Stomach smooth muscle (tissue), 2 donors: Measurements from ENCODE around the gene RNF135.
A peak's percentile ranks its signal among the peaks of the same experiment; 100 is the strongest.
"Not testable (repeated sequence)": the region's sequence is repeated elsewhere in the genome, so short reads cannot be mapped to it uniquely, and the experiment has no call there.

ENCODE experiments used
- H3K27ac ChIP-seq: one replicate; pipeline ENCODE4 v1.7.0; 2013; ENCODE audit warnings: mild to moderate bottlenecking, low read length, inconsistent platforms
- H3K27me3 ChIP-seq, 2 donors: one replicate each; pipeline ENCODE4 v1.7.0; 2013; ENCODE audit warnings: low read length in 2 of 2; ENCODE audit not compliant: insufficient read depth in 2 of 2, control insufficient read depth in 1 of 2
- H3K36me3 ChIP-seq, 2 donors: one replicate each; pipeline ENCODE4 v1.7.0; 2013; ENCODE audit warnings: low read length in 2 of 2; ENCODE audit not compliant: control insufficient read depth in 2 of 2, insufficient read depth in 2 of 2
- H3K4me1 ChIP-seq: one replicate; pipeline ENCODE4 v1.7.0; 2013; ENCODE audit warnings: low read length; ENCODE audit not compliant: control insufficient read depth, insufficient read depth
- H3K4me3 ChIP-seq, 2 donors: one replicate each; pipeline ENCODE4 v1.7.0; 2013; ENCODE audit warnings: low read length in 2 of 2
- H3K9ac ChIP-seq, 2 donors: one replicate each; pipeline ENCODE4 v1.7.0; 2013; ENCODE audit warnings: low read length in 2 of 2, mild to moderate bottlenecking in 1 of 2
- H3K9me3 ChIP-seq, 2 donors: one replicate each; pipeline ENCODE4 v1.7.0; 2013; ENCODE audit warnings: low read length in 2 of 2; ENCODE audit not compliant: control insufficient read depth in 2 of 2
- donor health status: healthy.
- donor health status: Pancreatic carcinoma.

The RNF135 gene

DNA sequence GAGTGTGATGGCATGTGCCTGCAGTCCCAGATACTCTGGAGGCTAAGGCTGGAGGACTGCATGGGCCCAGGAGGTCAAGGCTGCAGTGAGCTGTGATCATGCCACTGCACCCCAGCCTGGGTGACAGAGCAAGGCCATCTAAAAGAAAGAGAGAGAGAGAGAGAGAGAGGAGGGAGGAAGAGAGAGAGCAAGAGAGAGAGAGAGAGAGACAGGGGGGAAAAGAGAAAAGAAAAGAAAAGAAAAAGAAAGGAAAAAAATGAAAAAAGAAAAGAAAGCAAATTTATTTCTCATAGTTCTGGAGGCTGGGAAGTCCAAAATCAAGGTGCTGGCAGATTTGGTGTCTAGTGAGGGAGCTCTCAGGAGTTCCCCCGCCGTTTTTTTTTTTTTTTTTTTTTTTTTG, 33.3 kb downstream of the RNF135 start:
- Histone ChIP-seq H3K36me3 (peaks cover 14 to 16% of the 10 kb centered on the region in 2 donors), H3K9ac (no peak overlapping the region), H3K27me3 (no peaks in the 10 kb centered on the region), H3K4me3 (no peak overlapping the region), H3K4me1 (peaks cover 4% of the 10 kb centered on the region), H3K9me3 (no peaks in the 10 kb centered on the region), H3K27ac (no peak overlapping the region)

DNA sequence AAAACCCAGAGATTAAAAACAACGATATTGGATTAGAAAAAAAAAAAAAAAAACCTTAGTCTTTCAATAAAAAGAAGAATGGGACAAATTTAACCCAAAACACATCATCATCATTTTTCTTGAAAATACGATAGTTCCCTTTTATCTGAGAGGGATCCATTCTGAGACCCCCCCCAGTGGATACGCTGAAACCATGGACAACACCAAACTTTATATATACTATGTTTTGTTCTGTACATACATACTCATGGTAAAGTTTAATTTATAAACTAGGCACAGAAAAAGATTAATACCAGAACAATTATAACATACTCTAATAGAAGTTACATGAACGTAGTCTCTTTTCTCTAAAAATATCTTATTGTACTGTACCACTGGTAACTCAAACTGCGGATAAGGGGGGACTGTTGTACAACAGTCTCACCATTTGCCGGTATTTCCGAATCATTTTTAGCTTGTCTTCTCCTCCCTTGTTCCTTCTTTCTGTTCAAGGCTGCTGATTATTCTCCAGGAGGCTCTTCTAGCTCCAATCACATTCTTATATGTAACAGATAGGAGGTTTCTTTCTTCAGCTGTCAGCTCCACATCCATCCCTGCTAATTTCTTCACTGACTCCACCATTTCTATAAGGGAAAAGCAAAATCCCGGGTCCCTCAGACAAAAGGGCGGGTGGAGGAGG, 37.0 kb downstream of the RNF135 start:
- Histone ChIP-seq H3K4me1 (peaks cover 5% of the 10 kb centered on the region), H3K4me3 (peak overlapping the region; percentile 75 to 82), H3K36me3 (peaks cover 2 to 3% of the 10 kb centered on the region in 2 donors), H3K9me3 (no peaks in the 10 kb centered on the region), H3K27me3 (no peaks in the 10 kb centered on the region), H3K27ac (peak overlapping the region; percentile 77), H3K9ac (peak overlapping the region; percentile 76 to 86)

DNA sequence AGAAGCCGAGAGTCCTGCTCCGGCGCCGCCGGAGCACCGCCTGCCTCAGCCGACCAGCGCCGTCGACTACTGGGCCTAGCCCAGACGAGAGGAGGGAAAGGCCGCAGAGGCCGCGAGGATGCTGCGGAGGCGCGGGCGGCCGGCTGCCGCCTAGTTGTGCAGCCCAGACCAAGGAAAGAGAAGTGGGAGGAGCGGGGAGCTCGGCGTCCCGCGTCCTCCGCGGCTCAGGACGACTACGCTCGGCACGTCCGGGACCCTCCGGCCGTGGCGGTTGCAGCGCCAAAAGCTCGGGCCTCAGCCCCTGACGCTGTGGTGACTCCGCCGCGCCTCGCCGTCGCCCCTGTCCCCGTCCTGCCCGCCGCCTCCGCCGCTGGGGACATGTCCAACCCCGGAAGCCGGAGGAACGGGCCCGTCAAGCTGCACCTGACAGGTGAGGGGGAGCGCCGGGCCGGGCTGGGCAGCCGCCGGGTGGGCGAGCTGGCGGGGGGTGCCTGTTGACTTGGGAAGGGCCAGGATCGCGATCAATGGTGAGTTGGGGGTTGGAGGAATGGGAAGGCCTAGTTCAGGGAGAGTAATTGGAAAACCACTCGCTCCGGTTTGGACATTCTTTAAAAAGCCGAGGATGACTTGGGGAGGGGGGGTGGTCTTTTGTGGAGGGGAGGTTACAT, 37.7 kb downstream of the RNF135 start:
- peaks cover 5% of the 10 kb centered on the region for H3K4me1 ChIP-seq
- no peaks in the 10 kb centered on the region for H3K27me3 ChIP-seq
- peaks cover 2 to 3% of the 10 kb centered on the region in 2 donors for H3K36me3 ChIP-seq
- peak overlapping the region; percentile 75 to 82 for H3K4me3 ChIP-seq
- H3K9ac ChIP-seq: peak overlapping the region; percentile 76 to 86
- peak overlapping the region; percentile 77 for H3K27ac ChIP-seq
- no peaks in the 10 kb centered on the region for H3K9me3 ChIP-seq

DNA sequence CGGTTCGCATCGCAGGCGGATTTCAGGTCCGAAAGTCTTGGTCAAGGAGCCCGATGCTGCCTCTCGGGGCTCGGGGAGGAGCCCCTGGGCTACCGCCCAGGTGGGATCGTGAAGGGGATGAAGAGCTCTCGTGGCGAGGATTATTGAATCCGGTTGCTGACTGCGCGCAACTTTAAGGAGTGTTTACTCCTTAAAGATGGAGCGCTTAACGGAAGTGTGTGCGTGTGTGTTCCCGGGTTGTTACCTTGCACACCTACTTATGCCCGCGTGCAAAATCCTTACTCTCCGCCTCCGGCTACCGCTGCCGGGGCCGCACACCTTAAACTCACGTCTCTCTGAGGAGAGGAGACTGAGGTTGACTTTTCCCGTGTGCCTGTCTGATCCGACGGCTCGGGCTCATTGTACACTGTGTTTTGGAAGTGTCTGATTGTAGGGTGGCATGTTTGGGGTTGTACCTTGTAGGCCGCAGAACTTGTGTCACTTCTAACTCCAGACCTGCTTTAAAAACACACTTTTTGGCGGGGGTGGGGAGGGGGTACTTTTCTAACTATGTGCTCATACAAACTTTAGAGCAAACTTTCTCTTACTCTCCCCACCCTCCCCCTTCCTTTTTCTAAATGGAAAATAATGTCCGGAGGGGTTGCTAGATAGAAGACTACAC, 38.3 kb downstream of the RNF135 start:
- H3K4me1 ChIP-seq, H3K36me3 ChIP-seq, H3K9me3 ChIP-seq, H3K27me3 ChIP-seq: not testable (repeated sequence)
- Histone ChIP-seq H3K27ac (peak overlapping the region; percentile 77), H3K4me3 (peak overlapping the region; percentile 75 to 82), H3K9ac (peak overlapping the region; percentile 76 to 86)

DNA sequence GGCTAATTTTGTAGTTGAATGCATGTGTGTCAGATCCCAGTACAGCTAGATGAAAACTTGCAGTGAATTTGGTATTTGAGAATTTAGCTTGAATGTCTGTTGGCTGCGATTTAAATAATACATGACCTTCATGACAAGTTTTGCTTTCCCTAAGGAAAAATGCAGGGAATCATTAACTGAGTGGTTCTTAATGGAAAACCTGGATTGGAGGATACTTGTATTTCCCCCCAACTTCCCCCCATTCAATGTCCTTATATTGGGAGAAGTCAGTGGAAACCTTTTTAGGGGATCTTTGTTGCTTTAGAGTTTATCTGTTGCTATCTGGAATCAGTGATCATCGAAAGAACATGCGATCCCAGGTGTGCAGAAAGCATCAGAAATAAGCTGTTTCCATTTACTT, 39.2 kb downstream of the RNF135 start:
- not testable (repeated sequence) for H3K9ac ChIP-seq, H3K36me3 ChIP-seq, H3K4me3 ChIP-seq, H3K4me1 ChIP-seq, H3K27ac ChIP-seq, H3K27me3 ChIP-seq, H3K9me3 ChIP-seq

DNA sequence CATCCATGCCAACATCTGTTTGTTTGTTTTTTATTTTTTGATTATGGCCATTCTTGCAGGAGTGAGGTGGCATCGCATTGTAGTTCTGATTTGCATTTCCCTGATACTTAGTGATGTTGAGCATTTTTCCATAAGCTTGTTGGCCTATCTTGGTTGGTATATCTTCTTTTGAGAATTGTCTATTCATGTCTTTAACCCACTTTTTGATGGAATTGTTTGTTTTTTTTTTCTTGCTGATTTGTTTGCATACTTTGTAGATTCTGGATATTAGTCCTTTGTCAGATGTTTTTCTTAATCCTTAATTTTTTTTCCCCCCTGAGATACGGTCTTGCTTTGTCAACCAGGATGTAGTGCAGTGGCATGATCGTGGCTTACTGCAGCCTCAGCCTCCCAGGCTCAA, 43.0 kb downstream of the RNF135 start:
- Histone ChIP-seq H3K27me3 (no peaks in the 10 kb centered on the region), H3K36me3 (no peaks in the 10 kb centered on the region), H3K27ac (no peak overlapping the region), H3K9ac (no peak overlapping the region), H3K4me3 (no peak overlapping the region), H3K4me1 (peaks cover 2% of the 10 kb centered on the region), H3K9me3 (no peaks in the 10 kb centered on the region)

DNA sequence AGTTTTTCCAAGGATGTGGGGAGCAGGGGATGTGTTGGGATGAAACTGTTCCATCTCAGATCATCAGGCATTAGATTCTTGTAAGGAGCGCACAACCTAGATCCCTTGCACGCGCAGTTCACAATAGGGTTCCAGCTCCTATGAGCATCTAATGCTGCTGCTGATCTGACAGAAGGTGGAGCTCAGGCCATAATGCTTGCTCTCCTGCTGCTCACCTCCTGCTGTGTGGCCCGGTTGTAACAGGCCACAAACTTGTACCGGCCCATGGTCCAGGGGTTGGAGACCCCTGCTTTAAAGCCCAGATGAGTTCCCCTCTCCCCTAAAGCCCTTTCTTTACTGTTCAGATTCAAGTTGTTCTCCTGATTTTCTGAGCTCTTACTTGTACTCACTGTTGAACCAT, 44.8 kb downstream of the RNF135 start:
- Histone ChIP-seq H3K36me3 (no peaks in the 10 kb centered on the region), H3K9ac (no peak overlapping the region), H3K4me1 (no peaks in the 10 kb centered on the region), H3K27me3 (no peaks in the 10 kb centered on the region), H3K9me3 (no peaks in the 10 kb centered on the region), H3K27ac (no peak overlapping the region), H3K4me3 (no peak overlapping the region)

DNA sequence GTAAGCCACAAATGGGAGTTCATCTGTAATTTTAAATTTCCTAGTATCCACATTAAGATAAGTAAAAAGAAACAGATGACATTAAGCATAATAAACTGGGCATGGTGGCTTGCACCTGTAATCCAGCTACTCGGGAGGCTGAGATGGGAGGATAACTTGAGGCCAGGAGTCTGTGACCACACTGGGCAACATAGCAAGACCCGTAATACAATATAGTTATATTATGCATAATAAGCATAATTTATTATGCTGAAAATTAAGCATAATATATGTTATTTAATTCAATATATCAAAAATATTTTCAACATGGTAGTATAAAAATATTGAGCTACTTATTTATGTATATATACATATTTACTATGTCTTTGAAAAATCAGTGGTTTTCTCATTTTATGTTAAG, 48.2 kb downstream of the RNF135 start:
- Histone ChIP-seq H3K4me1 (no peaks in the 10 kb centered on the region), H3K4me3 (no peak overlapping the region), H3K9me3 (no peaks in the 10 kb centered on the region)

DNA sequence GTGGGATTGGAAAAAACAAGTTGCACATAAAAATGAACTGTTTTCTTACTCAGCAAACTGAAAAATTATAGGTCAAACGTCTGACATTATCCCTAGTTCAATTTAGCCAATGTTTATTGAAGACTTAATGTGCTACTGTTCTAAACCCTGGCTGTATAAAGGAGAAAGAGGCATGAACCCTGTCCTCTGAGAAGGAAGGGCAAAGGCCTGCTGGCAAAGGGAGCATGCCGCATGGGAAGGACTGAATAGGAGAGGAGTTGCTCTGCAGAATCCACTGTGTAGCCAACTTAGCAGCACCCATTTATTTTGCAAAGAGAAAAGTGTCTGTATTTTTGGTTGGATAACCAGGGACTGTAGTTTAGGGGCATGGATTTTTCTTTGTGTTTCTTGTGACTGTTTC, 52.3 kb downstream of the RNF135 start:
- not testable (repeated sequence) for H3K9ac ChIP-seq, H3K36me3 ChIP-seq, H3K9me3 ChIP-seq

More for the DNA sequence above, 48.2 kb downstream of the RNF135 start:
- Histone ChIP-seq H3K27ac (no peak overlapping the region), H3K27me3 (no peaks in the 10 kb centered on the region), H3K9ac (no peak overlapping the region), H3K36me3 (no peaks in the 10 kb centered on the region)

DNA sequence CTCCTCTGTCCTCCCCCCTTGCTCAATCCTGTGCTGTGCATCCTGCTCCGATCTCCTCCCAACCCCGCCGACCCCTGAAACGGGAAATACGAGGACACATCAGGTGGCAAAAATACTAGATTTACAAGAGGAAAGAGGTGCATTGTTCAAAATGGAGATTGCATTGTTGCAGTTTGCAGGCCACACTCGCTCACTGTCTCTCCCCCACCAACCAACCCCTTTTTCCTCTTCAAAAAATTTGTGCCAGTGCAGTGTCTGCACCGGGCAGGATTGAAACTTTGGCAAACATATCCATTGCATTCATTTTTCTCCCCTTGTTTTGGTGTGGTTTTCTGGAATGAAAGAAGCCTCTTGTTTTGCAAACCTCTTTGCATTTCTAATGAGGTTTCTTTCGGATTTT, 61.0 kb downstream of the RNF135 start:
- no peaks in the 10 kb centered on the region for H3K27me3 ChIP-seq
- H3K4me1 ChIP-seq: no peaks in the 10 kb centered on the region
- no peaks in the 10 kb centered on the region for H3K9me3 ChIP-seq
- no peak overlapping the region for H3K4me3 ChIP-seq
- H3K27ac ChIP-seq: no peak overlapping the region
- no peak overlapping the region for H3K9ac ChIP-seq
- peaks cover 3 to 6% of the 10 kb centered on the region in 2 donors for H3K36me3 ChIP-seq

More for the DNA sequence above, 52.3 kb downstream of the RNF135 start:
- H3K4me1 ChIP-seq, H3K27me3 ChIP-seq, H3K4me3 ChIP-seq, H3K27ac ChIP-seq: not testable (repeated sequence)

DNA sequence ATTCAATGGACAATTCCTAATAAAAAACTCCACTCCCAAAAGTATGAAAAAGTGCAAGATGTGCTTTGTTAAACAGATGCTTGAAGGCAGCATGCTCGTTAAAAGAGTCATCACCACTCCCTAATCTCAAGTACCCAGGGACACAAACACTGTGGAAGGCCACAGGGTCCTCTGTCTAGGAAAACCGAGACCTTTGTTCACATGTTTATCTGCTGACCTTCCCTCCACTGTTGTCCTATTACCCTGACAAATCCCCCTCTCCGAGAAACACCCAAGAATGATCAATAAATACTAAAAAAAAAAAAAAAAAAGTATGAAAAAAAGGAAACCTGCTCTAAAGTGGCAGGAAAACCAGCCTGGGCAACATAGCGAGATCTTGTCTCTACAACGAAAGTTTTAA, 64.8 kb downstream of the RNF135 start:
- not testable (repeated sequence) for H3K9me3 ChIP-seq, H3K9ac ChIP-seq, H3K27me3 ChIP-seq, H3K27ac ChIP-seq, H3K4me3 ChIP-seq, H3K4me1 ChIP-seq, H3K36me3 ChIP-seq
